HepG2 (cell line): ENCODE measurements around the gene UBE2M. TPM values are rescaled to one million over a fixed set of nuclear protein-coding genes. Genes with fewer than 3 reads are reported as not detected.

Experiments used
- ARID2 ChIP-seq: sonication (generic); formaldehyde crosslinking; IDR thresholded peaks from 2 replicates; pipeline ENCODE4 v1.8.1; 2022; ENCODE audit warnings: mild to moderate bottlenecking, missing genetic modification reagents, borderline replicate concordance
- BCL6 ChIP-seq: IDR thresholded peaks from 2 replicates; pipeline ENCODE4 v1.6.1; 2016; ENCODE audit warnings: missing genetic modification reagents, missing compliant biosample characterization
- HDAC1 ChIP-seq: sonication (generic); formaldehyde crosslinking; IDR thresholded peaks from 2 replicates; pipeline ENCODE4 v1.5.1; 2020; ENCODE audit warnings: mild to moderate bottlenecking, missing genetic modification reagents
- HNRNPUL1 ChIP-seq: fragments of 200-400 bp; formaldehyde crosslinking; IDR thresholded peaks from 2 replicates; pipeline ENCODE4 v1.6.1; 2017; ENCODE audit warnings: low read depth, mild to moderate bottlenecking, low read length, moderate library complexity
- MEIS1 ChIP-seq: sonication (generic); formaldehyde crosslinking; IDR thresholded peaks from 2 replicates; pipeline ENCODE4 v1.9.0; 2021; ENCODE audit warnings: mild to moderate bottlenecking, missing genetic modification reagents, moderate library complexity, borderline replicate concordance
- MXD4 ChIP-seq: IDR thresholded peaks from 2 replicates; pipeline ENCODE4 v1.6.1; 2016; ENCODE audit warnings: mild to moderate bottlenecking, missing biosample characterization, missing genetic modification reagents
- PRDM10 ChIP-seq: sonication (generic); formaldehyde crosslinking; IDR thresholded peaks from 2 replicates; pipeline ENCODE4 v1.4.0; 2020; ENCODE audit warnings: low read depth, missing genetic modification reagents
- ZBTB10 ChIP-seq: sonication (generic); formaldehyde crosslinking; IDR thresholded peaks from 2 replicates; pipeline ENCODE4 v1.4.0; 2020; ENCODE audit warnings: missing genetic modification reagents, borderline replicate concordance
- ZBTB20 ChIP-seq: sonication (generic); formaldehyde crosslinking; IDR thresholded peaks from 2 replicates; pipeline ENCODE4 v1.8.1; 2023; ENCODE audit warnings: missing genetic modification reagents, low read depth, mild to moderate bottlenecking, borderline replicate concordance
- ZMYM2 ChIP-seq: sonication (generic); formaldehyde crosslinking; IDR thresholded peaks from 2 replicates; pipeline ENCODE4 v1.8.0; 2022; ENCODE audit warnings: mild to moderate bottlenecking, missing genetic modification reagents
- ZNF629 ChIP-seq: sonication (generic); formaldehyde crosslinking; conservative IDR thresholded peaks from 2 replicates; pipeline ENCODE4 v1.5.0; 2020; ENCODE audit warnings: missing genetic modification reagents
- ZNF790 ChIP-seq: sonication (generic); formaldehyde crosslinking; IDR thresholded peaks from 2 replicates; pipeline ENCODE4 v1.8.0; 2022; ENCODE audit warnings: missing genetic modification reagents, mild to moderate bottlenecking, borderline replicate concordance
- polyA plus RNA-seq, 8 experiments: library from polyadenylated mRNA; depleted of rRNA in 3 of 8; stranded (reverse) in 7 of 8; unstranded in 1 of 8; fragments of >200 nt; fragmentation: Illumina TruSeq in 4 of 8; extraction: Trizol in 4 of 8; gene quantifications; 2 replicates each; pipeline versions ENCODE4 v1.2.1 to v1.2.3, GENCODE V29; 2011 to 2016; ENCODE audit warnings: low read depth in 4 of 8, missing spikeins in 1 of 8, mixed read lengths in 1 of 8; ENCODE audit not compliant: insufficient read depth in 1 of 8
- total RNA-seq, 5 experiments: library from RNA; depleted of rRNA; stranded (reverse); fragments of >200 nt; fragmentation: Illumina TruSeq; extraction: Trizol; gene quantifications; 2 replicates each; pipeline ENCODE4 v1.2.3, GENCODE V29; 2016; ENCODE audit warnings: low read depth in 1 of 5
- TF ChIP-seq, protein P1 (sequence below): sonication (generic); formaldehyde crosslinking; IDR thresholded peaks from 2 replicates; pipeline ENCODE4 v1.5.0; 2020; ENCODE audit warnings: mild to moderate bottlenecking, missing genetic modification reagents
- TF ChIP-seq, protein P2 (sequence below): sonication (generic); formaldehyde crosslinking; IDR thresholded peaks from 2 replicates; pipeline ENCODE4 v1.5.0; 2020; ENCODE audit warnings: missing genetic modification reagents
- TF ChIP-seq, protein P3 (sequence below): sonication (generic); formaldehyde crosslinking; IDR thresholded peaks from 2 replicates; pipeline ENCODE4 v1.8.1; 2023; ENCODE audit warnings: missing genetic modification reagents, inconsistent platforms, borderline replicate concordance

Gene UBE2M
- total and polyA plus RNA-seq, 2 of the 13 experiments (the other 11 are each of a cell fraction or from before 2014, with no cell fraction given): 36.2 to 50.3 TPM

DNA sequence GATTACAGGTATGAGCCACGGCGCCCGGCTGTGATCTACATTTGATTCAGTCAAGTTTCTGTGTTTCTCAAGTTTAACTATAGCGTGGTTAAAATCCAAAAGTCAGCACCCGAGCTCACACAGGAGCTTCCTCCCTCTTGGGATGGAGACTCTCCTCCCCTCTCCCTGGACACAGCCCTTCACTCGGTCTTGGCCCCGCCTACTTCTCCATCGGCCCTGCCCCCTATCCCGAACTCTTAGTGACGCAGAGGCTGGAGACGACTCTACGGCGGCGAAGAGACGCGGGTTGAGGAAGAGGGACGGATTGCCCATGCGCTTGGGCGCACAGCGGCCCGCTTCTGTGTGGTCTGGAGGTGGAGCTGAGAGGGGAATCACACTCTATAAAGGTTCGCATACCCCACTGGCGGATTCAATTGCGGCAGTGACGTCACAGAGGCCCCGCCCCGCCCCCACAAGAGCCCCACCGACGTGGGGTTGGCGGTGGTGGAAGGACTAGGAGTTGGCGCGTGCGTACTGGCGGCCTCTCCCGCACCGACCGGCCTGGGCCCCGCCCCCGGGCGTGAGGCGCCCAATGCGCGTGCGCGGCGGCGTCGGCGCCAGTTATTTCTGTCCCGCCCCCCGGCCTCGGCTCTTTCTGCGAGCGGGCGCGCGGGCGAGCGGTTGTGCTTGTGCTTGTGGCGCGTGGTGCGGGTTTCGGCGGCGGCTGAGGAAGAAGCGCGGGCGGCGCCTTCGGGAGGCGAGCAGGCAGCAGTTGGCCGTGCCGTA is 14.4 kb downstream of the UBE2M start, which contains the start of gene TRIM28 (continued):
- TF ChIP-seq, protein P1, sequence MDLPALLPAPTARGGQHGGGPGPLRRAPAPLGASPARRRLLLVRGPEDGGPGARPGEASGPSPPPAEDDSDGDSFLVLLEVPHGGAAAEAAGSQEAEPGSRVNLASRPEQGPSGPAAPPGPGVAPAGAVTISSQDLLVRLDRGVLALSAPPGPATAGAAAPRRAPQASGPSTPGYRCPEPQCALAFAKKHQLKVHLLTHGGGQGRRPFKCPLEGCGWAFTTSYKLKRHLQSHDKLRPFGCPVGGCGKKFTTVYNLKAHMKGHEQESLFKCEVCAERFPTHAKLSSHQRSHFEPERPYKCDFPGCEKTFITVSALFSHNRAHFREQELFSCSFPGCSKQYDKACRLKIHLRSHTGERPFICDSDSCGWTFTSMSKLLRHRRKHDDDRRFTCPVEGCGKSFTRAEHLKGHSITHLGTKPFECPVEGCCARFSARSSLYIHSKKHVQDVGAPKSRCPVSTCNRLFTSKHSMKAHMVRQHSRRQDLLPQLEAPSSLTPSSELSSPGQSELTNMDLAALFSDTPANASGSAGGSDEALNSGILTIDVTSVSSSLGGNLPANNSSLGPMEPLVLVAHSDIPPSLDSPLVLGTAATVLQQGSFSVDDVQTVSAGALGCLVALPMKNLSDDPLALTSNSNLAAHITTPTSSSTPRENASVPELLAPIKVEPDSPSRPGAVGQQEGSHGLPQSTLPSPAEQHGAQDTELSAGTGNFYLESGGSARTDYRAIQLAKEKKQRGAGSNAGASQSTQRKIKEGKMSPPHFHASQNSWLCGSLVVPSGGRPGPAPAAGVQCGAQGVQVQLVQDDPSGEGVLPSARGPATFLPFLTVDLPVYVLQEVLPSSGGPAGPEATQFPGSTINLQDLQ: peak; percentile 41; the same call in 1 of the 2 replicates
- 0 out of 2 replicates have a peak, but pooled peaks have one; percentile 23 for TF ChIP-seq ZBTB20 (CRISPR knock-in tag)
- peak; percentile 44 for TF ChIP-seq HDAC1 (CRISPR knock-in tag)
- TF ChIP-seq BCL6: 0 out of 2 replicates have a peak, but pooled peaks have one; percentile 9
- TF ChIP-seq ZNF629 (CRISPR knock-in tag): no peak
- no peak for TF ChIP-seq ZBTB10 (CRISPR knock-in tag)
- no peak; the same call in 1 of the 2 replicates for TF ChIP-seq MXD4
- TF ChIP-seq PRDM10 (CRISPR knock-in tag): peak; percentile 54; the same call in 1 of the 2 replicates
- TF ChIP-seq, protein P2, sequence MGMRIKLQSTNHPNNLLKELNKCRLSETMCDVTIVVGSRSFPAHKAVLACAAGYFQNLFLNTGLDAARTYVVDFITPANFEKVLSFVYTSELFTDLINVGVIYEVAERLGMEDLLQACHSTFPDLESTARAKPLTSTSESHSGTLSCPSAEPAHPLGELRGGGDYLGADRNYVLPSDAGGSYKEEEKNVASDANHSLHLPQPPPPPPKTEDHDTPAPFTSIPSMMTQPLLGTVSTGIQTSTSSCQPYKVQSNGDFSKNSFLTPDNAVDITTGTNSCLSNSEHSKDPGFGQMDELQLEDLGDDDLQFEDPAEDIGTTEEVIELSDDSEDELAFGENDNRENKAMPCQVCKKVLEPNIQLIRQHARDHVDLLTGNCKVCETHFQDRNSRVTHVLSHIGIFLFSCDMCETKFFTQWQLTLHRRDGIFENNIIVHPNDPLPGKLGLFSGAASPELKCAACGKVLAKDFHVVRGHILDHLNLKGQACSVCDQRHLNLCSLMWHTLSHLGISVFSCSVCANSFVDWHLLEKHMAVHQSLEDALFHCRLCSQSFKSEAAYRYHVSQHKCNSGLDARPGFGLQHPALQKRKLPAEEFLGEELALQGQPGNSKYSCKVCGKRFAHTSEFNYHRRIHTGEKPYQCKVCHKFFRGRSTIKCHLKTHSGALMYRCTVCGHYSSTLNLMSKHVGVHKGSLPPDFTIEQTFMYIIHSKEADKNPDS: no peak
- peak; percentile 89; the same call in 1 of the 2 replicates for TF ChIP-seq ZNF790 (CRISPR knock-in tag)
- TF ChIP-seq, protein P3, sequence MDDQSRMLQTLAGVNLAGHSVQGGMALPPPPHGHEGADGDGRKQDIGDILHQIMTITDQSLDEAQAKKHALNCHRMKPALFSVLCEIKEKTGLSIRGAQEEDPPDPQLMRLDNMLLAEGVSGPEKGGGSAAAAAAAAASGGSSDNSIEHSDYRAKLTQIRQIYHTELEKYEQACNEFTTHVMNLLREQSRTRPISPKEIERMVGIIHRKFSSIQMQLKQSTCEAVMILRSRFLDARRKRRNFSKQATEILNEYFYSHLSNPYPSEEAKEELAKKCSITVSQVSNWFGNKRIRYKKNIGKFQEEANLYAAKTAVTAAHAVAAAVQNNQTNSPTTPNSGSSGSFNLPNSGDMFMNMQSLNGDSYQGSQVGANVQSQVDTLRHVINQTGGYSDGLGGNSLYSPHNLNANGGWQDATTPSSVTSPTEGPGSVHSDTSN: no peak
- no peak for TF ChIP-seq HNRNPUL1
- peak; percentile 67; the same call in 1 of the 2 replicates for TF ChIP-seq MEIS1 (CRISPR knock-in tag)
- TF ChIP-seq ARID2 (CRISPR knock-in tag): no peak
- TF ChIP-seq ZMYM2: no peak
